Measurements from ENCODE around the gene PAEP.

The PAEP gene

DNA sequence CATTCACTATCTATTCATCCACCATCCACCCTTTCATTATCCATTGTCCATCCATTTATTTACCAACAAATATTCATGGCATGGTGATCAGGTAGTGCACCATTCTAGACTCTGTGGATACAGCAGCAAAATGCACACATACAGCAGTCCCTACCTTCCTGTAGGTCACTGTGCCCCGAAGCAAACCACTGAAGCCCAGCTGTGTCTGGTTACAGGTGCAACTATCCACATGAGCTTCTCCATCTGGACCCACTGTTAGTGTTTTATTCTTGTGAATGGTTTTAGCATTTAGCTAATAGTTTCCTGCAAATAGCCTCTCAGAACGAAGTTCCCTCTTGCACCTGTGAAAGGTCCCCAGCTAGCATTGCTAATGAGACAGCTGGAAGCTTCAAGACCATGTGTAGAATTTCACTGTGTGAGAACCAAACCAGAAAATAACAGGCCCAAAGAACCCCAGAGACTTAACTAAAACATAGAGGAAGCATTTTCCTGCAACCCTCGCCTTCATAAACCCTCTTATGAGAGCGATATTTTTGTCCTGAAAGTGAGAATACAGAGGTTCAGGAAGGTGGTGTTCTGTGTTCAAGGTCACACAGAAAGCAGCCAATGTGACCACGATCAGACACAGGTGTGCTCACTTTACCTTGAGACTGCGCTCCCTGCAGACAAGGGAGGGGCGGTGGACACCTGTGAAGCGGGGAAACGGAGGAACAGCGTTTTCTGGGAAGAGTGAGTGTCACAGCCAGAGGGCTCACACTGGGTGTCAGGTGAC lies 18.5 kb downstream of the PAEP start:
- DNase-seq (ENCODE audit: low read depth in 2 of 2) = no peak

- DNase-seq (ENCODE audit: low read depth in 2 of 2) = no peak
Observed at GRCh38 chr9:135580664-135581380, 19.3 kb downstream of the PAEP start.

- DNase-seq (ENCODE audit: low read depth in 2 of 2) = no peak
Observed at GRCh38 chr9:135581636-135582426, 20.3 kb downstream of the PAEP start.

- no peak for DNase-seq (ENCODE audit: low read depth in 2 of 2)
Observed at GRCh38 chr9:135582541-135582940, 21.0 kb downstream of the PAEP start.

DNA sequence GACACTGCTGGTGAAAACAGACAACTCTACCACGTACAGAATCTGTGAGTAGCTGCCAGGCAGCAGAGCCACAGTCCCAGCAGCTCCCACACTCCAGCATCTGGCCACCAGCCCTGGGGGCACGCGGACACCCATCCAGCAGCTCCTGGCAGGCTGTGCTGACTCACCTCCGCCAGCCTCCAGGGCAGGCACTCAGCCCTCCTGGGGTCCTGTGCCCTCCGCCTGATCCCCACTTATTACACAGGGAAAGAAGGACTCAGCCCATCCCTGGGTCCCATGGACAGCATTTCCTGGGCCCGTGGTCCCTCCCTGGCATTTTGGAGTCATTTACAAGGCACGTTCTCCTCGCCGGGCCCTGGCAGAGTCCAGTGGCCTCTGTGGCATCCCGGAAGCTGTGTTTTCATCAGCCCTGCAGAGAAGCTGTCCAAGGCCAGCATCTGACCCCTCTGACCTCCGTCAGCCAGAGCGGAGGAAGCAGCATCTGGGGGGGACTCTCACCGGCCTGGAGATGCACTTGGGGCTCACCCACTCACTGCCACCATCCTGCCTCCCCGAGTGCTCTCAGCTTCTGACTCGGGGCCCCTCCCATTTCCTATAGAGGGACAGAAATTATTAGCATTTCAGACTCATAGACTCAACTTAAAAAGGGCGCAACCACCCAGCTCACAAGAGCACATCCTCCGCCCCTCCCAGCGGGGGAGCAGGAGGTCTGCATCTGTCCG lies 21.6 kb downstream of the PAEP start:
- no peak for DNase-seq (ENCODE audit: low read depth in 2 of 2)

DNA sequence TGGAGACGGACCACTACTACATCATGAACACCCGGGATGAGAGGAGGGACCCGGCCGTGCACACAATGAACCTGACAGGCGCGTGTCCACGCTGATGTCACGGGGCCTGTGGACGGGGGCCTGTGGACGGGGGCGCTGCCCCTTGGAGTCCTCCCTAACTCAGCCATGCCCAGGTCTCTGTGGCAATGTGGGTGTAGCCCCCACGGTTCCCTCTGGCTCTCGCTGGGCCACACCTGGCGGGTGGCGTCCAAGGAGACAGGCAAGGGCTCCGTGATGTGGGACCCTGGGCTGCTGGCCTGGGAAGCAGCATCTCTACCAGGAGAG lies 22.1 kb downstream of the PAEP start:
- no peak for DNase-seq (ENCODE audit: low read depth in 2 of 2)

DNA sequence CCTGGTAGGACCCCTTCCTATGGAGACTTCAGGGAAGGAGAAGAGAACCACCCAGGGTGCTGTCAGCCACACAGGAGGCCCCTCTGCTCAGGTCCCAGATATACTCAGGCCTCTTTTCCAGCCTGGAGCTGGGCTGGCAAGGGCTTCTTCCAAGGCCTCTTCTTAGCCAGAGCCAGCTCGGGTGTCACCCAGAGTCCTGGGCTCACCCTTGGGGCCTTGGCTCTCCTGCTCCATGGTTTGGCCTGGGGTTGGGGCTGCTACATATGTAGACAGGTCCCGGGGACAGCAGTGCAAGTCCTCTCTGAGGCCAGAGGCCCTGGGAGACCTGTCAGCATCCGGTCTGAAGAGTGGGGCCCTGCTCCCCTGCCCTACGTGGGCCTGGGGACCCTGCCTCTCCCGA lies 22.8 kb downstream of the PAEP start:
- DNase-seq (ENCODE audit: low read depth in 2 of 2) = no peak

DNA sequence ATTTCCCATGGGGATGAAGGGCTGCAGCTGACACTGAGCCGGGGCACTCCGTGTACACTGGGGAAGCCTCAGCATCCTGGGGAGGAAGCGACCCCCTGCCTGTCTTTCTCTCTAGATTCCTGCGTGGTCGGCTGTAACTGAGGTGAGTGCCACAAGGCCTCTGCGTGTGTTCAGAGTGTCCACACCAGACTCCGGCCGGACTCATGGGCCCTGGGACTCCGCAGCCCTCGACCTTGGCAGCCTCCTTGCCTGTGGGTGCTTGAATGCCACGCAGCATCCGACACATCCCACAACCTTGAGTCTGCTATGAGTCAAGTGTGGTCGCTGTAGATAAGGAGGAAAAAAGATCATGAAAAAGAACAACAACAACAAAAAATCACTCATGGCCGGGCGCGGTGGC lies 23.4 kb downstream of the PAEP start:
- DNase-seq (ENCODE audit: low read depth in 2 of 2) = no peak

GRCh38 chr9:135586601-135587109 lies 25.1 kb downstream of the PAEP start:
- no peak for DNase-seq (ENCODE audit: low read depth in 2 of 2)

- DNase-seq (ENCODE audit: low read depth in 2 of 2) = no peak
Observed at GRCh38 chr9:135587658-135588057, 26.1 kb downstream of the PAEP start.

- no peak for DNase-seq (ENCODE audit: low read depth in 2 of 2)
Observed at GRCh38 chr9:135588371-135588770, 26.8 kb downstream of the PAEP start.

GRCh38 chr9:135588886-135589595 lies 27.5 kb downstream of the PAEP start:
- DNase-seq (ENCODE audit: low read depth in 2 of 2) = no peak

- no peak for DNase-seq (ENCODE audit: low read depth in 2 of 2)
Observed at GRCh38 chr9:135589596-135590485, 28.3 kb downstream of the PAEP start.

- no peak for DNase-seq (ENCODE audit: low read depth in 2 of 2)
Observed at GRCh38 chr9:135590486-135591079, 29.0 kb downstream of the PAEP start.

DNA sequence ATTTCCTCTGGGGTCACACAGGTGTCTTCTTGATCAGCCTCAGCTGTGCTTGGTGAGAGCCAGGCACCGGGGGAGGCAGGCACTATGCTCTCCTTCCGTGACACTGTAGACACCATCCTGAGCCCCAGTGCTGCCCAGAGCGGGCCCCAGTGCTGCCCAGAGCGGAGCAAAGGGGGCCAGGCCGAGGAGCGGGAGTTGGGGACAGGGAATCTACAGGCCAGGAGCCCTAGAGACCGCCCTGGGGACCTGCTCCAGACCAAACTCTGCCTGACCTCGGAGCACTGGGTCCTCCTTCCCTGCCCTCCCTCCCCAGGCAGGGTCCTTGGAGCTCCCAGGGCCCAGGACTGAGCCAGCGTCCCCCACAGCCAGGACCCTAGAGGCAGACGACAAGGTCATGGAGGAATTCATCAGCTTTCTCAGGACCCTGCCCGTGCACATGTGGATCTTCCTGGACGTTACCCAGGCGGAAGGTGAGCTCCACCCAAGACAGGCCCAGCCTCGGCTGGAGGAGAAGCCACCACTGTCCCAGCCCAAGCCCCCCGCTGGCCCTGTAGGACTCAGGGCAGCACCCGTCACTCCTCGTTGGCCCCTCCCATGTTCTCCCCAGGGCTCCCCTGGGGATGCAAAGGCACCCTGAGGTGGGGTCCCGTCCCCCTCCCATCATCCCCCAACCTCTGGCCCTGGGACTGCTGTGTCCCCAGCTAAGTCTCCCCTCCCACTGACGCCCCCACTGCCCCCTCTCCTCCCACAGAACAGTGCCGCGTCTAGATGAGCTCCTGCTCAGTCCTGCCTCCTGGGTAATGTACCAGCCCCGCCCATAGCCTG lies 30.2 kb downstream of the PAEP start:
- no peak for DNase-seq (ENCODE audit: low read depth in 2 of 2)

GRCh38 chr9:135592331-135592590 lies 30.7 kb downstream of the PAEP start:
- no peak for DNase-seq (ENCODE audit: low read depth in 2 of 2)

GRCh38 chr9:135592625-135593024 lies 31.1 kb downstream of the PAEP start:
- DNase-seq (ENCODE audit: low read depth in 2 of 2) = no peak

DNA sequence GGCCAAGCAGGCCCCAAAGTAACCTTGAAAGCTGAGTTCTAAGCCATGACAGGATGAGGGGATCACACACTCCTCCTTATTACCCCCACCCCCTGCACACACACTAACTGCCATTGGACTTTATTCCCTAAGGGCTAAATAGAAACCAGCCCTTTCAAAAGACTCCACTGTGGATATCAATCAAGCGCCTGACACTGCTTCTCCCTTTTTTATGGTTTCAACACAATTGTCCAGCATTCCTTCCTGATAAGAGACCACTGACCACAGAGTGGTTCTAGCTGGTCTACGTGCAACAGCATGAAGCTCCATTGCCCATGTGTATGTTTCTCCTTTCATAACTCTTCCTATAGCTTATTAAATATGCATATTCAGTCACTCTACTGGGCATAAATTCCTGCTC lies 34.7 kb downstream of the PAEP start:
- DNase-seq (ENCODE audit: low read depth in 2 of 2) = no peak

DNA sequence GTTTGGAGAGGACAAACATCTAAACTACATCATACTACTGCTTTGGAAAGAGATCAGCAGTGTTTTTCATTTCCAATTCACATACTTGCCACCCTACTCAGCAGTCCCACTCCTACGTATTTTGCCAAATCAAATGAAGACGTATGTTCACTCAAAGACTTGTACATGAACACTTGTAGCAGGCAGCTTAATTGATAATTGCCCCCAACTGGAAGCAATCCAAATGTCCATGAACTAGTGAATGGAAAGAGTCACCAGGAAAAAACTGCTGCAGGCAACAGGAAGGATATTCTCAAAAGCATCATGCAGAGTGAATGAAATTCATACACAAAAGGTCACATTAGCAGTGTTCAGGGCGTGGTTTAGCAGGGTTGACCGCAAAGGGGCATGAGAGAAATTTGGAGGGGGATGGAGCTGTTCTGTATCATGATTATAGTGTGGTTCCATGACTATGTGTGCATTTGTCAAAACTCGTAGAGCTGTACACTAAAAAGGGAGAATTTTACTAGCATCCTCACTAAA lies 38.8 kb downstream of the PAEP start:
- DNase-seq (ENCODE audit: low read depth in 2 of 2) = no peak
